Head of caudate nucleus (tissue), 42 donors: Measurements from ENCODE around the gene GCKR.

Experiments used
- DNase-seq, 42 donors: peaks; one replicate each; pipeline versions ENCODE4 v3.0.0 to v3.0.0-alpha.2; 2020 to 2021; ENCODE audit warnings: mixed read lengths in 7 of 42
- intact Hi-C: fragments of 100-400 bp; cut with DNase I; formaldehyde crosslinking; loops from one replicate; pipeline ENCODE4 v1.15.0; 2022

GCKR gene

DNA sequence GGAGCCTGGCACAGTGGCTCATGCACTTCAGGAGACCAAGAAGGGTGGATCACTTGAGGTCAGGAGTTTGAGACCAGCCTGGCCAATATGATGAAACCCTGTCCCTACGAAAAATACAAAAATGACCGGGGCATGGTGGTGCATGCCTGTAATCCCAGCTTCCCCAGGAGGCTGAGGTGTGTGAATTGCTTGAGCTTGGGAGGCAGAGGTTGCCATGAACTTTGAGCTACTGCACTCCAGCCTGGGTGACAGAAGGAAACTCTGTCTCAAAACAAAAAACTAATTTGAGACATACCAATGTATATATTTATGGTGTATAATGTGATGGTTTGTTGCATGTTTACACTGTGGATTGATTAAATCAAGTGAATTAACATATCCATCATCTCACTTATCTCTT, 64.4 kb downstream of the GCKR start:
- intact Hi-C loops = no loop called here
- DNase-seq = no peak

DNA sequence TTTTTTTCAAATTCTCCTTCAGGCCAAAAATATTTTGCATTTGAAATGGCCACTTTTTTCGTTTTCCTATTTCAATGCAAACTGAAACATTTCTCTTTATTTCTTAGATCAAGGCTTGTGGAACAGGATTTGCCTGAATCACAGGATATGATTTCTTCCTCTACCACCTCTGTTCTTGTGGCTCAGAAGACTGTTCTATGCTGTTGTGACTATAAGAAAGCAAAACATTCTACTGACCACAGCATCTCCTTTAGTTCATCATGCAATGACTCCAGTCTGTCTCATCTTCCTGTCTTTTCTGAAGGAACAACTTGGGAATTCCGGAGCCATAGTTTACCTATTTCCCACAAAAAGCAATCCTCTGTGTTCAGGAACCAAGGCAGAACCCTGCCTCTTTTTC, 70.0 kb downstream of the GCKR start:
- no peak for DNase-seq
- intact Hi-C loops = no loop called here

DNA sequence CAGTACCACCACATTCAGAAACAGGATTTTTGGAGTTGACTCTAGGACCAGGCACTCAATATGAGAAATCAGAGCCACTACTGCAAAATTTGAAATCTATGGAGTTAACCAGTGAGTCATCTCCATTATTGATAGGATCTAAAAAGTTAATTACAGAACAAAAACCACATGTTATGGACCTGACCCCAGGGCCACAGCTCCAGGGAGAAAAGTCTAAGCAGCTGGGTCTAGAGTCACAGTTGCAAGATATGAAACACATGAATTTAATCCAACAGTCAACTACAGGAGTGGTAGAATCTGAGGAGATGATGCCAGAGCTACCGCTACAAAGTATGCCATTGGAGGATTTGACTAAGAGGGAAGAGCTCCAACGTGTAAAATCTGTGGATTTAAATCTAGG, 72.8 kb downstream of the GCKR start:
- intact Hi-C loops = no loop called here
- DNase-seq = no peak

GRCh38 chr2:27571197-27571596, 74.6 kb downstream of the GCKR start:
- intact Hi-C loops = no loop called here
- DNase-seq = no peak

GRCh38 chr2:27571681-27572080, 75.0 kb downstream of the GCKR start:
- DNase-seq = no peak
- intact Hi-C loops = no loop called here

DNA sequence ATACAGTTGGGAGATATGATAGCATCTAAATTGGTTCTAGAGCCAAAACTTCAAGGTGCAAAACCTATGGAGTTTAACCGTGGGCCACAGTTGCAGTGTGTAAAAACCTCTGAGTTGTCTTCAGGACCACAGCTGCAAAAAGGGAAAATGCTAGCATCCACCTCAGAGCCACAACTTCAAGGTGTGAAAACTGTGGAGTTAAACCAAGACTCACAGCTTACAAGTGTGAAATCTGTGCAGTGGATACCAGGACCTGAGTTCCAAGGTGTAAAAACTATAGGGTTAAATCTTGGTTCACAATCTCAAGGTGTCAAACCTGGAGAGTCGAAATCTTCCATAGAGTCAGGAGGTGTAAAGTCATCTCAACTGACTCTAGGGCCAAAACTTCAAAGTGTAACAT, 75.8 kb downstream of the GCKR start:
- no peak for DNase-seq
- intact Hi-C loops = no loop called here

GRCh38 chr2:27572998-27573429, 76.4 kb downstream of the GCKR start:
- intact Hi-C loops = no loop called here
- no peak for DNase-seq
